ENCODE results near the gene GTF3C1. TPM values are rescaled to one million over a fixed set of nuclear protein-coding genes. Genes with fewer than 3 reads are reported as not detected.

The GTF3C1 gene
- total RNA-seq, 3 donors from 2014 or later = 31.2 to 44.6 (median 37.4) TPM

DNA sequence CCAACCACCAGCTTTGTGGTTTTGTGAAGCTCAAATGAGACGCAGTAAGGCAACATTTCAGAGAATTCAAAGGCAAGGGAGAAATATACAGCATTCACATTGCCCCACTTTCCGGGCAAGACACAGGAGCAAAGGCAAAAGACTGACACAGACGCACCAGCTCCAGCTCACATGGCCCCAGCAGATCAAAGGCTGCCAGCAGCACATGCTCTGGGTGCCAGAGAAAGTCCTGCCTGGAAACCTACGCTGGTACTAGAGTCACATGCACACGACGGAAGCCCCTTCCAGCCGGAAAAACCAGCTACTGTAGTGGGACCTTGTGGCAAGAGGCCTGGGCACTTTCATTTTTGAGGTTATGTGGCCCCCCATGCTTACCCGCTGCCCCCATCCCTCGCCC is 50.1 kb downstream of the GTF3C1 start:
- no peak for DNase-seq (ENCODE audit: low spot score in 2 of 2)
- TF ChIP-seq POLR2A (IDR thresholded peaks at IDR 0.05) = no peak
- no peak for TF ChIP-seq POLR2AphosphoS5 (IDR thresholded peaks at IDR 0.05)
- TF ChIP-seq, protein P1, sequence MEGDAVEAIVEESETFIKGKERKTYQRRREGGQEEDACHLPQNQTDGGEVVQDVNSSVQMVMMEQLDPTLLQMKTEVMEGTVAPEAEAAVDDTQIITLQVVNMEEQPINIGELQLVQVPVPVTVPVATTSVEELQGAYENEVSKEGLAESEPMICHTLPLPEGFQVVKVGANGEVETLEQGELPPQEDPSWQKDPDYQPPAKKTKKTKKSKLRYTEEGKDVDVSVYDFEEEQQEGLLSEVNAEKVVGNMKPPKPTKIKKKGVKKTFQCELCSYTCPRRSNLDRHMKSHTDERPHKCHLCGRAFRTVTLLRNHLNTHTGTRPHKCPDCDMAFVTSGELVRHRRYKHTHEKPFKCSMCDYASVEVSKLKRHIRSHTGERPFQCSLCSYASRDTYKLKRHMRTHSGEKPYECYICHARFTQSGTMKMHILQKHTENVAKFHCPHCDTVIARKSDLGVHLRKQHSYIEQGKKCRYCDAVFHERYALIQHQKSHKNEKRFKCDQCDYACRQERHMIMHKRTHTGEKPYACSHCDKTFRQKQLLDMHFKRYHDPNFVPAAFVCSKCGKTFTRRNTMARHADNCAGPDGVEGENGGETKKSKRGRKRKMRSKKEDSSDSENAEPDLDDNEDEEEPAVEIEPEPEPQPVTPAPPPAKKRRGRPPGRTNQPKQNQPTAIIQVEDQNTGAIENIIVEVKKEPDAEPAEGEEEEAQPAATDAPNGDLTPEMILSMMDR (IDR thresholded peaks at IDR 0.05) = no peak
- H3K27ac ChIP-seq = no peak overlapping the region
- peaks cover 12% of the 10 kb centered on the region for H3K36me3 ChIP-seq
- H3K4me1 ChIP-seq = no peaks in the 10 kb centered on the region
- no peaks in the 10 kb centered on the region for H3K9me3 ChIP-seq
- no peaks in the 10 kb centered on the region for H3K27me3 ChIP-seq
- no peak overlapping the region for H3K4me3 ChIP-seq
- intact Hi-C loops (cut with DNase I; ENCODE audit: low total_unique reads) = no loop called here

DNA sequence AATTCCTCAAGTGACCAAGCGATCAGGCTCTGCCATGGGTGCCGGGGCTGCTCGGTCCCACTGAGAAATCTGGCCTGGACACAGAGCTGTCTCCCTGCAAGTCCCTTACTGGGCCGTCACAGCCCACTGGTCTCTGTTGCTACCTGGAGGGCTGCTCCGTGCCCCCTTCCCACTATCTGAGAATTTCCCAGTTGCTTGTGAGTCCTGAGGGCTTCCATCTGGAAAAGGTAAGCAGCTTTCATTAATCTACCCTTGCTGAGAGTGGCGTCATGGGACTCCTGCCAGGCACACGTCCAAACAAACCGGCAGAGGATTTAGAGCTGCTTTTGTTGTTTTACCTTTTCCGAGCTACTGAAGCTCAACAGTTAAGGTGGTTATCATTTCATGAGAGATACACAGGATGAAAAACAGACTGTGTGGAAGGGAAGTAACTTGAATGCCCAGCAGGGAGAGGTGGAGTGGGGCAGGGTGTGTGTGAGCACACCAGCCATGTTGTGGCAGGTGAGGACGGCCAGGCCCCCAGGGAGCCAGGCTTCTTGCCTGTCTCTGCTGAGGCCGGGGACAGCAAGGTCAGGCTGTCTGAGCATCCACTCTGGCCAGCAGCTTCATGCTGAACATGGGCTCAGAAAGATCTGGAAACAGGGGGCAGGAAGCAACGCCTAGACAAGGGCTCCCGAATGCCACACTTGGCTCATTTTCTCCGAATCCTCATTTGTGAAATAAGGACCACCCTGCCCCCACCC is 50.6 kb downstream of the GTF3C1 start:
- Histone ChIP-seq H3K4me3 (no peak overlapping the region), H3K27ac (no peak overlapping the region), H3K27me3 (no peaks in the 10 kb centered on the region), H3K4me1 (no peaks in the 10 kb centered on the region), H3K36me3 (peaks cover 12% of the 10 kb centered on the region), H3K9me3 (no peaks in the 10 kb centered on the region)
- no peak for DNase-seq (ENCODE audit: low spot score in 2 of 2)
- intact Hi-C loops (cut with DNase I; ENCODE audit: low total_unique reads) = no loop called here
- TF ChIP-seq, protein P1 (IDR thresholded peaks at IDR 0.05) = no peak
- TF ChIP-seq POLR2A (IDR thresholded peaks at IDR 0.05) (no peak), POLR2AphosphoS5 (IDR thresholded peaks at IDR 0.05) (no peak)

DNA sequence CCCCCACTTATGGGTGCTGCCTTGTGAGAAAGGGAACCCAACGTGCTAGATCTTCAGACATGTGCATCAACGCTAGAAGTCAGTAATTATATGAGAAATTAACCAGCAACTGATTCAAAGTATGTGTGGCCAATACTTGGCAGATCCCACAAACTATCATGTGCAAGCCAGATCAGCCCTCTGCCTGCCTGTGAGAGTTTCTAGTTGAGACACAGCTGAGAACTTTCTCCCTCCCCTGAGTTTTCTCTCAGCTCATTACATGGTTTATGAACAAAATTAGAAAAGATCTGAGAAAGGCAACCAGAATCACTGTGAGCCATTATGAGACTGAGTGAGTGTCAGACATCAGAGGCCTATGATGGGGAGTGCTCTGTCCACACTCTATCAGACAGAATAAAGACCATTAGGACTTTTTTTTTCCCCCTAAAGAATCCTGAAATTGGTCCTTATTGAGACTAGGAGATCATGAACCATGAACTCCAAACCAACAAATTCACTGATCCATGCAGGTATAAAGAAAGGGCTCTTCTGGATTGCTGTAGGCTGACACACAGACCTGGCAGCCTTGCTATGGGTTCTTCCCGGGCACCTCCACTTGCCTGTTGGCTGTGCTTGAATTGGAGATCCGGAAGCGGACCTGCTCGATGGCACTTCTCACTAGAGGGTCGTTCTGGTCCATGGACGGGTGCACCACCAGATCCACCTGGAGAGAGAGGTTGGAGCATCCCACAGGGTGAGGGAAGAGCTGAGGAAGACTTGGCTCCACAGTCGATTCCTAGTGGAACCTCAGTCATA is 51.5 kb downstream of the GTF3C1 start:
- no peak for DNase-seq (ENCODE audit: low spot score in 2 of 2)
- H3K27ac ChIP-seq = no peak overlapping the region
- H3K9me3 ChIP-seq = no peaks in the 10 kb centered on the region
- no peak overlapping the region for H3K4me3 ChIP-seq
- TF ChIP-seq, protein P1 (IDR thresholded peaks at IDR 0.05) = no peak
- no peak for TF ChIP-seq POLR2A (IDR thresholded peaks at IDR 0.05)
- no peak for TF ChIP-seq POLR2AphosphoS5 (IDR thresholded peaks at IDR 0.05)
- no peaks in the 10 kb centered on the region for H3K27me3 ChIP-seq
- peaks cover 12% of the 10 kb centered on the region for H3K36me3 ChIP-seq
- no peaks in the 10 kb centered on the region for H3K4me1 ChIP-seq
- intact Hi-C loops (cut with DNase I; ENCODE audit: low total_unique reads) = no loop called here

DNA sequence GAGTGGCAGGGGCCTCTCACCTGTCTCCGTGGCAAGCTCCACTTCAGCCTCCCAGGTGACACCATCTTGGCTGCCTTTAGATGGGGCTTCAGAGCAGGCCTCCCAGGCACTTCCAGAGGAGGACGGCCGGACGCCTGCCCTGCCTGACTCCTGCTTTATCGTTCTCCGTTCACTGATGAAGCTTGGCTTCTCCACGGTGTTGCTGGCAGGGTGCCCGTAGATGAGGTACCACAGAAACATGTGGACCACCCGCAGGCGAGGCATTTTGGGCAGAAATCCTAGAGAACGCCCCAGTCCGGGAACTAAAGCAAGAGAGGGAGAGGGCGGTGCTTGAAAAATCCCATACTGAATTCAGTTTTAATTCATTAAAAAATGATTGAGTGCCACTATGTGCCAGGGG is 54.5 kb downstream of the GTF3C1 start:
- H3K9me3 ChIP-seq = no peaks in the 10 kb centered on the region
- no peak overlapping the region for H3K4me3 ChIP-seq
- intact Hi-C loops (cut with DNase I; ENCODE audit: low total_unique reads) = no loop called here

More for the DNA sequence above, 54.5 kb downstream of the GTF3C1 start:
- Histone ChIP-seq H3K27ac (no peak overlapping the region), H3K4me1 (no peaks in the 10 kb centered on the region), H3K27me3 (no peaks in the 10 kb centered on the region), H3K36me3 (peaks cover 24% of the 10 kb centered on the region)
- TF ChIP-seq POLR2A (IDR thresholded peaks at IDR 0.05) (no peak), POLR2AphosphoS5 (IDR thresholded peaks at IDR 0.05) (no peak)
- TF ChIP-seq, protein P1 (IDR thresholded peaks at IDR 0.05) = no peak
- no peak for DNase-seq (ENCODE audit: low spot score in 2 of 2)

Measured in breast epithelium (tissue), 4 donors.